Activated gamma-delta T cell (primary cell): ENCODE measurements around the gene DGKG.

Source experiments
- DNase-seq: peaks from one replicate; lab custom pipeline; 2025; lab: John Stamatoyannopoulos, UW

DGKG gene

DNA sequence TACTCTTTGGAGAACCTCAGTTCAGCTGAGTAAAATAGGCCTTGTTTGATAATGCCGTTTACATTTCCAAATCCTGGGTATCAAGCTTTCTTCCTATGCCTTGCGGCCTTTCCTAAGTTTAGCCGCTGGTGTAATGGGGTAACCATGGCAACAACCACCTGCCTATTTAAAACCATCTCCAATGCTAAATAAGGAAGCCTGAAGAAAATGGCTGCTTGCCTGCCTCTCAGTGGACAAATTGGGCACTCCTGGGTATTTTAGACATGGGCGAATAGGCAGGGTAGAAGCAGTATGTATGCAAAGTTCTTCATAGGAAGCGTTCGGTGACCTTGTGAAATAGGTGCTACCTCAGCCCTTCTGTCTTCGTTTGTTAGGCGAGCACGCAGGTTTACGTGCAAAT lies 122.7 kb downstream of the DGKG start:
- DNase-seq, result no peak

DNA sequence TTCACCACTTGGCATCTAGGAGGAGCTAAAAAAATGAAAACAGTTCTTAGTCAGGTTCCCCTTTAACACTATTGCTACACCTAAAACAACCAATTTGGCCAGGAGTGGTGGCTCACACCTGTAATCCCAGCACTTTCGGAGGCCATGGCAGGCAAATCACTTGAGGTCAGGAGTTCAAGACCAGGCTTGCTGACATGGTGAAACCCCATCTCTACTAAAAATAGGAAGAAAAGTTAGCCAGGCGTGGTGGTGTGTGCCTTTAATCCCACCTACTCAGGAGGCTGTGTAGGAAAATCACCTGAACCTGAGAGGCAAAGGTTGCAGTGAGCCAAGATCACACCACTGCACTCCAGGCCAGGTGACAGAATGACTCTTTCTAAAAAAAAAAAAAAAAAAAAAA lies 124.1 kb downstream of the DGKG start:
- no peak for DNase-seq

DNA sequence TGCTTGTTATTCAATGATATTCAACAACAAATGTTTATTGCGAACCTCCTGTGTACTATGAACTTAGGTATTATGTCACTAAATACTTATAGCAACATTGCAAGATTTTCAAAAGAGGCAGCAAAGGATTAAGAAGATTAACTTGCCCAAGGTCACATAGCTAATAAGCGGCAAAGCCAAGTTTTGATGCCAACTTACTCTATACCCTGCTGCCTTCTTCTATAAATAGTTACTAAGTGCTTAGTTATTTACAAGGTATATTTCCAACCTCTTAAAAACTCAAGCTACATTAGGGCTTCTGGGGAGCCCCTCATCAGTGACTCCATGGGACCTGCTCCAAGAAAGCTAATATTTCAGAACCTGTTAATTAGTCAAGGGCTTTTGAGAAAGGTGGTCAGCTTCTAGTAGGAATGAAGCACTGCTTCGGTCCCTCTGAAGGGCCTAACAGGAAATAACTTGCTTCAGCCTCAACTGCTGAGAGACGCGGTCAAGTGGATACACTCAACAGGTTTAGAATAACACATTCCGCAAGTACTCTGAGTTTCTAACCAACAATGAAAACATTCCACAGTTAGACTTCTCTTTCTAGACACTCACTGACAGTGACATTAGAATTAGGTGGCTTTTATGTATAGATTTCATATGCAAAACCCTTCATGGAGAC lies 125.5 kb downstream of the DGKG start:
- DNase-seq, result no peak

DNA sequence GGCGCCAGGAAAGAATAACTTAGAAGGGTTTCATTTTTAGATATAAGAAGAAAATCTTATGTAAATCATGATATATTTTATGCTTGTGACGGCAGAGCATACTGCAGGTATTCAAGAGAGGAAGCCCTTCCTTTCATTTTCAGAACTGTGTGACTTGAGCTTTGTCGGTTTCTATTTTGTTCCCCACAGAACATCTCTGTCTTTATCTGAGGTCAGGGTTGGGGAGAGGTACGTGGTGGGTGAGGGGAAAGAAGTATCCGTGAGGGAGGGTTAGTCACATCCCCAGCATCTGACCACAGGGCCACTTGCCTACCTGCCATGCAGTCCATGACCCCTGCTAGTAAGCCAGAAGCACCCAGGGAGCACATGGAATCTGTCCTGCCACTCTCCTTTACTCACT lies 126.5 kb downstream of the DGKG start:
- DNase-seq, result no peak

DNA sequence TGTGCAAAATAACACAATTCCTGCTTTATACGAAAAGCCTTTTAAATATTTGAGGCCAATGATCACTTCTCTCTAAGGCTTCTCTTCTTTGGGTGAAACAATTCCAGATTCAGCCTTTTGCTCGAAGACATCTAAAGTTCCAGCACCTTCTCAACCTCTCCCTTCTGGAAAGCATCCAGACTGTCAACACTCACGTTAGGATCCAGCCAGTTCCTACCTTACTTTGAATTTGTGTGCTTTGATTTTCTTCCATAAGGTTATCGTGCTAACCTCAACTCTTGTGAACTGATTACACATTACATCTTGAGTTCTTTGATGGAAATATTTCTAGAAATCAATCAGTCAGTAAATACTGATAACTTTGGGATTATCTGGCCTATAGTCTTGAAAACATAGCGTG lies 127.9 kb downstream of the DGKG start:
- DNase-seq, result no peak

DNA sequence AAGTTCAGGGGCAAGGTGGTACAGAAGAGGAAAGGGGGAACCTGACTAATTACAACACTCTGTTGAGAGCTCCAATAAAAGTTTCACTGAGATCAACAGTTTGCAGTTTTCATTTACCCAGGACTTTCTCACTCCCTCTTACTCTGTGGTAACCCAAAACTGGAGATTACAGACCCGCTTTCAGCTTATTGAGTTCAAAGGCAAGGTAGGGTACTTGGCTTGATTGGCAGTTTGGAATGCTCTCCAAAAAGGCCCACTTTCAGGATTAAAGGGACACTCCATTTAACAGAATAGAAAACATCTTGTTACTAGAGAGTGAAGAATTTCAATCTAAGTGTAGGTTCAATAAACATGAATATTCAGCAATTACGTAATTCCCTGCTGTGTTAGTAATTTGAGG lies 135.6 kb downstream of the DGKG start:
- no peak for DNase-seq

DNA sequence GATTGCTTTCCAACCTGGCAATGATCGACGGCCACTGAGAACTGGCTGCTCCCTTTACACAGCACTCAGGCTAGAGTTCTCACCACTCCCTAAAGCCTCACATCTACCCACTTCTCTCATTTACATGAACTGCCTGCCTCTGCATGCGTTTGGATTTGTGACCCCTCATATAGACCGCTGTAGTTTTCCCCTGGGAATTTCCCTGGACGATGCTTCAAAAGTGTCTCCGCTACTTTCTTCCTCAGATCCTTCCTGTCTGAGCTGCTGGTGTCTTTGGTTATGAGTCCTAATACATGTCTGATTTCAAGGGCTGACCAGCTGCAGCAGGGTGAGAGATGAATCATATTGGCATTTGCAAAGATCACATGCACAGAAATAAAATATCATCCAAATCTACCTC lies 136.4 kb downstream of the DGKG start:
- DNase-seq, result no peak

DNA sequence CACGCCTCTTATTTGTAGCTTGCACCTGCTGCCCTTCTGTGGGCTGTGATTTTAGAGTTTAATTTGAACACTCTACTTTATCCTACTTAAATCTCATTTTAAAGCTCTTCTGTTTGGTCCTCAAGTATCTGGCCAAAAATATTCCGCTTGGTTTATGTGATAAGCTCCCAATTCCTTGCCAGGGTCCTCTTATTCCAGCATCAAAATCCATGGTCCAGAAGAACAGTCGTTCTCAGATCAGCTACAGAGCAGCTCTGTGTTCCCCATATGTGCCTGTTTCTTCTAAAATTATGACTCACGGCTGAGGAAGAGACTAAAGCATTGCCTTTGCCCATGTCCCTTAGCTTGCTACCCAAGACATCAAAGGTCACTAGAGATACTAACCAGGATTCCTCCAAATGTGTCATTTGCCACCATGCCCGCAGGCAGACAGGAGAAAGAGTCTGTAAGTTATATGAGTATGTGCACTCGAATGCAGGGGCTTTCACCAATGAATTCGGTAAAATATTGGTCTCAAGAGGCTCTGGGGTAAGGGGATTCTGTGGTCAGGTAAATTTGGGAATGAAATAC lies 137.9 kb downstream of the DGKG start:
- DNase-seq, result no peak

DNA sequence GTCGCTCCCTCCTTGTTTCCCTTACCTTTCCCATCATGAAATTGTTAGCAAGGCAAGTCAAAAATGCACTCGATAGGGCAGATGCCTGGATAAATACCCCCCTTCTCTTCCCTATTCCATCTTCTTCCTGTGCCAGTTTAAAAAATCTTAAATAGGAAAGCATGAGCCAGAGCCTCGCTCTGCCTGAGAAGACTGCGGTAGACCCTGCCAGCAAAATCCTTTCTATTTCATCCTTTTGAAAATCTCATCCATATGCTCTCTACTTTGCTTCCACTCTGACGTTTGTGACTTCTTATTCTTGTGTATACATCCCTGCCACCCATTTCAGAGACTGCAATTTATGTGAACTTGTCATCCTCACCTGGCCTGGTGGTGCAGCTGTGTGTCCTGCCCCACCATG lies 138.6 kb downstream of the DGKG start:
- DNase-seq, result no peak

DNA sequence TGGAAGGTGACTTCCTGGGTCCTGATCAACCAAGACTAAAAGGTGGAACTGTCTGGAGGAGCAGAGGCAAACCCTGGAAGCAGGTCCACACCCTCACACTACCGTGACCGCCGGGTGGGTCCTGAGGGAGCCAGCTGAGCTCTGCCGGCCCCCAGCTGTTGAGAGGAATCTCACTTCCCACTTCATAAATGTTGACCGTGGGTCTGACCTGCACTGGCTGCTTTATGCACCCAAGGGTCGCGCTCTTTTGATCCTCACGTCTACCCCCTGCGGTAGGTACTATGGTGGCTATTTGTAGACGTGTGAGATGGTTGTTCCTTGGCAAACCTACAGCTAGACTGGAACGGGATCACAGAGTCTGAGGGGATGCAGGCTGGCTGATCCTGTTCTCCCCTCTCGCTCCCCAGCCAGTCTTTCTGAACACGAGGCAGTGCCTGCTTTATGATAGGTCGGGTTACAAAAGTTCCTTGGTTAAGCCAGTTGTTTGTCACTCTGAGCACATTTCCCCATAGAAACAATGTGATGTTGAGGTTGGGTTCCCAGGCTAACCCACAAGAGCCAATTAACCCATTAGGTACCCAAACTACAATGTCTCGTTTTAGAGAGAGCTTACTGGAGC lies 140.2 kb downstream of the DGKG start:
- DNase-seq, result no peak

DNA sequence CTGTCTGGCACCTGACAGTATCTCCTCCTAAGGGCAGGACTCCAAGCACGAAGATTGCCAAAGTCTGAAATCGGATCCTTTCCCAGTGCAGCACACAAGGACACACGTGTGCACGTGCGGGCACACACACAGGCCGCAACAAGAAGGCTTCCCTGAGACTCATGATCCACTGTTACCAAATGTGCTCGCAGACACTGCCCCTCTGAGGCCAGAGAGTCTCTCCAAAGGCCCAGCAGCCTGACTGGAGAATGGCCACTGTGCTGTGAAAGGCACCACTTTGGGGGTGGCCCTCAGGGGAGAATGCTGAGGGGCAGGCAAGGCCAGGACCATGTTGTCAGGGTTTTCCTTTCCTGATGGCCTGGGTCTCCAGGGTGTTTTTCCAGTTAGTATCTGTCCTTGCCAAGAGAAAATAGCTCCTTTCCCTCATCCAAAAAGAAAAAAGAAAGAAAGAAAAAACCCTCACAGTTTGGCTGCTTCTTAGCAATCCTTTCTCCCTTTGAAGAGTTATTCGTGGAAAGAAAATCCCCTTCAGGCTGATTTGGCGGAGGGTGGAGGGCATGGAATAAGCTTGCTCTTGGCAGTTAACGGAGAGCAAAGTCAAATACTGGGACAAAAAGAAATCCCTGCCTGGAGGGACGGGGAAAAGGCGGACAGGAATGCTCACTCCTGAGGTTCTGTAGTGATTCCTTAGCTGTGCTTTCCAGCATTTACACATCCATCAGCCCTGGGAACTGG lies 141.0 kb downstream of the DGKG start:
- no peak for DNase-seq

DNA sequence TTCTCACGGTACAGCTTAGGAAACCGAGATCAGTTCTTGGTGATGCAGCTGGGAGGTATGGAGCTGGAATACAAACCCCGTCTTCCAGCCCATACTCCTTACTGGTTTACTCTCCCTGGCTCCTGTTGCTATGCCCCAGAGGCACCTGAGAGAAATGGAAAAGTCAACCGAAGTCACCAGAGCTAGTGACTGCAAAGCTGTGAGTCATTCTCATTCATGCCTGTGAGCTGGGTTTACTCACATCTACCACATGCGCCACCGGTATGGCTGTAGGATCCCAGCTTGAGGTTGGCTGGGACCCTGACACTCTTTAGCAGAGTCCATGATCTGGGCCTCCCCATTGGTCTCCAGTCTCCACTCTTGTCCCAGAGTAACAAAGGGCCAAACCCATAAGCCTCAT lies 141.7 kb downstream of the DGKG start:
- DNase-seq, result no peak

DNA sequence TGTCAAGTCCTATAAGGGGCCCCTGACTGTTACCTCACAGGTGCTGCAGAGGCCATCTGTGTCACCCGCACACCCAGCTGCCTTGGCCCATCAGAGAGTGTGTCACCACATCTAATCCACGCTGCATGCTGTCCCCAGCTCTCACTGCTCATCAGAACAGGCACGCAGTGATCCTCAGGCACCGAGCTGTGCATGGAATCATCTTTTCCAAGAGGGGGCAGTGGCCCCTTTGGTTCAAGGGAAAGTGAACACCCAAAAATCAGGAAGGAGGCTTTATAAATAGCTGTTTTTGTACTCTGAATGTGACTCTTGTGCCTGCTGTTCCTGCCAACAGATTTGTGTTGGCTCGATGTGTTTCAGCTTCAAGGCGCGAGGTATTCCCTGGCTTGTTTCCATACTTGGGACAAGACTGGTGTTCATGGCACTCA lies 142.8 kb downstream of the DGKG start:
- no peak for DNase-seq

DNA sequence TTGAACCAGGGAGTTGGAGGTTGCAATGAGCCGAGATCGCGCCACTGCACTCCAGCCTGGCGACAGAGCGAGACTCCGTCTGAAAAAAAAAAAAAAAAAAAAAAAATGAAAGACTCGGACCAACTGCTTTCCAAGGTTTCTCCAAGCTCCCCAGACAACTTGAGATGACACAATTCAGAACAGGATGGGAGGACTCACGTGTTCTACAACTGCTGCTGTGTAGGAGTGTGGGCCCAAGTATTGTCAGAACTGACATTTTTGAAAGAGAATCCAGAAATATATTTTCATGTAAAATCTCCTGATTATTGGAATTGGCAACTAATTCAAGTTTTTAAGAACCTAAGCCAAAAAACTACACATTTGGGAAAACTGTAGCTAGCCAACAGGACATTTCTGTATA lies 143.6 kb downstream of the DGKG start:
- DNase-seq, result no peak

DNA sequence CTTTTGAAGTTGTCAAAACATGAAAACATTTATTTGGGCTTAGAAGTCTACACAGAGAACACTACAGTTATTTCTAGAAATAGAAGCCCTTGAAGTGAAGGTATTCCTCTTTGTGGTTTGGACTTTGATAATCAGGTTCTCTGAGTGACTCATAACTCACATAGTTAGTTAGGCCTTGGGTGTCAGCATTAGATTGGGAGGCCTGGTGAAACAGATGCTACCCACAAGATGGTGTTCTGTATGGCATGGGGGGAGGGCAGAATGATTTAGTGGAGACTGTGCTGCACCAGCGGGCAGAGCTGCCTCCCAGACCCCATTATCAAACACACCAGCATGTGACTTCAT lies 144.2 kb downstream of the DGKG start:
- DNase-seq, result no peak

DNA sequence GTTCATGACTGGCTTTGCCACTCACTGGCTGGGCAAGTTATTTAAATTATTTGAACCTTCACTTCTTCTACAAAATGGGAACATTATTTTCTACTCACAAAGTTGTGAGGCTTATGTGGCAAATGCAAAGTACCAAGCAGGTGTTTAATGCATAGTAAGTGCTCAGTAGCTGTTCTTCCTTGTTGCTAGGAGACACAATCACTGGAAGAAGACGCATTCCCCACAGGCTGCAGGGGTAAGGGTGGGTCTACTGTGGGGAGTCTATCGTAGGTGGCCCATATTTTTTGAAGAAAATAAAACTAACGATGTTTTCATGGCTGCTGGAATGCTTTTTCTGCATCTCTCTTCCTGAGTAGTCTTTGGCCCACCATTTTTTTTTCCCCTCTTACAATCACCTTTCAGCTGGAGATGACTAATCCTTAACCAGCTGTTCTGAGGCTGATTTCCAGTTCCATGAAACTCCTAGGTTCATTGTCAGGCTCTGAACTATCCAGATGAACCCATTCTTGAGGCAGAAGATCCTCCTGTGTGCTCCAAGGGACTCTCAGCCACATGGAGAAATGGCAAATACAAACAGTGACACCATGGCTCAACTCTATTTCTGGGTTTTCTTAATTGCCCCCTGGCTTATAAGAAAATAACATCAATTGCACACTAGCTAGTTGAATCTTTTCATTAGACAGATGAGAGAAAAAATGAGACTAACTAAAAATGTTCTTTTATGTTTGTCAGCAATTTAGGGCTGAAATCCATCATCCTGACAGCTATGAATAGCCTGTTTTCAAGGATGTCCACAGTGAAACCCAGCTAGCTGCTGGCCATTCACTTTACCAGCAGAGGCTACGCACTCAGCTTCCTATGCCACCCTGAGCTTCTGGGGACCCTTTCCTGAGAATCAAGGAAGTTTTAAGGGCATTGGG lies 144.9 kb downstream of the DGKG start:
- no peak for DNase-seq

DNA sequence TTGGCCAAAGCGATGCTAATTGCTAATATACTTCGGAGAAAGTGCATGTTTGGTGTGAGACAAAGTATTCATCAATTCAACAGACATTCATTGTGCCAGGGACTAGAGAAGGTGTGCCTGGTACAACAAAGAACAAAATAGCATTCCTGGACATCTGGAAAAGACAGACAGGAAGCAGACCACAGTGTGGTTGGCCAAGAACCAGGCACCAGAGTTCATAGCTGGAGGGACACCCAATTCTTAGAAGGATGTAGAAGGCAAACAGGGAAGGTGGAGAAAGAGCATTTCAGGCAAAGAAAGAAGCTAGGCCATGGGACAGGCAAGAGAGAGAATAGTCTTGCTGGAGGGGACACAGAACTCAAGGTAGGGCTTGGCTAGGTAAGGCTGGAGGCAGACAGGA lies 147.4 kb downstream of the DGKG start:
- no peak for DNase-seq

DNA sequence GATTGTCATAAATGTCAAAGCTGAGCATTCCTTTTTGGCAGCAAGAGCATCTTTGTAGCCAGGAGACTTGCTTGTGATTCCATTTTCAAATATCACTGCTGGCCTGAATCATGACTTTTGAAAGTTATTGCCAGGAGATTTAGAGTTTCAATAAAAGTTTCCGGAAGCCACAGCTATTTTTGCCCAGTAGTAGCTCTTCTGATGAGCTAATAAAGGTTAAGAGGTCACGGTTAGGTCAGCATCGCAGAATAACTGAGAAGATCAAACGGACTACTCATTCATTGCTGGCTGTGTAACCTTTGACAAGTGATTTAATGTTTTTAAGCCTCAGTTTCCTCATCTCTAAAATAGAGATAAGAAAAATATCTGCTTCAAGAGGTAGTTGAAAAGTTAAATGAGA lies 148.1 kb downstream of the DGKG start:
- DNase-seq, result no peak

DNA sequence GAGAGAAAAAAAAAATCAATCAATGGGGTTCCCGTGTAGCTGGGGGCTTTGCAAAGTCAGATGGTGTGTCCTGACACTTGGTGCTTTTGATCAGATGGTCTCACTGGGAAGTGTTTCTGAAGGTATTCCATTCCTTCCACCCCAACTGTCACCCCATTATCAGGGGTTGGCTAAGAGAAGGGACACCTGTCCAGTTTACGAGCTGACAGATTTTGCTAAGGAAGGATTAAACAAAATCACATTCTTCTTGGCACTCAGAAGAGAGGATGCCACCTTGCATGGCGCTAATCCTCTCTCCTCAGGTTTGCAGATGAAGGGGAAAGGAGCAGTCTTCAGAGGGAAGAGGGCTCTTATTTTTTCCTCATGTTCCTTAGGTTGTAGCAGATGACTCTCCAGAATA lies 149.4 kb downstream of the DGKG start:
- no peak for DNase-seq

DNA sequence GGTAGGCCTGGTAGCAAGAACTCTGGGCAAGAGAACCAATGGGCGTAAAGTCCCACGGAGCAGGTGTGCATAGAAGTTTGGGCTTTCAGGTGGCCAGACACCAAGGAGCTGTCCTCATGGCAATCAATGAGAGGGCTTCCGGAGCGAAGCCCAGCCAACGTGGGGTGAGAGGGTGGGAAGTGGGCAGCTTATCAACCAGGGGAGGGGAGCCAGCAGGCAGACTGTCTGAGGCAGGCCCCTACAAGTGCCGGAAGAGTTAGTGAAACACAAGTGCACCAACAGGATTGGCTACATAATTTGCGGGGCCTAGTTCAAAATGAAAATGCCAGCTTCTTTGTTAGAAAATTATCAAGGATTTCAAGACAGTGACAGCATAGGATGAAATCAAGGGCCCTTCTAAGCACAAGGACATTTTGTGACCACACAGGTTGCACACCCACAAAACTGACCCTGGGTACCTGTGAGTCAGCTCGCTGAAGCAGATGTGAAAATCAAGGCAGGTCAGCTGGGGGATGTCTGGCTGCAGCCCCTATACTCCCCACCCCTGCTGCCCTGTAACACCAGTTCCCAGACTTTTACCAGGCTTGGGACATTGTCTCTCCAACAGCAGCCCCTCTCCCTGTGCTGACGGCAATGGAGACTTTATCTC lies 151.1 kb downstream of the DGKG start:
- DNase-seq, result no peak
